Endothelial cell (in vitro differentiated cells): ENCODE data around the gene SEPTIN10. TPM values are rescaled to one million over a fixed set of nuclear protein-coding genes. Genes with fewer than 3 reads are reported as not detected.

Experiments used
- DNase-seq: peaks from one replicate; pipeline ENCODE4 v3.0.0; 2021; ENCODE audit warnings: low spot score
- H3K27ac Mint-ChIP-seq: one replicate; pipeline ENCODE4 v1.8.0; 2021; ENCODE audit warnings: mixed read lengths, inconsistent platforms; ENCODE audit not compliant: unreplicated experiment
- H3K27me3 Mint-ChIP-seq: one replicate; pipeline ENCODE4 v1.8.0; 2021; ENCODE audit warnings: mild to moderate bottlenecking, moderate library complexity, mixed read lengths, inconsistent platforms; ENCODE audit not compliant: unreplicated experiment
- H3K36me3 Mint-ChIP-seq: one replicate; pipeline ENCODE4 v1.8.0; 2021; ENCODE audit warnings: mild to moderate bottlenecking, low read depth, mixed read lengths, inconsistent platforms; ENCODE audit not compliant: unreplicated experiment
- H3K4me1 Mint-ChIP-seq: one replicate; pipeline ENCODE4 v1.8.0; 2021; ENCODE audit warnings: mild to moderate bottlenecking, mixed read lengths, inconsistent platforms; ENCODE audit not compliant: unreplicated experiment
- H3K4me3 Mint-ChIP-seq: one replicate; pipeline ENCODE4 v1.8.0; 2021; ENCODE audit warnings: mild to moderate bottlenecking, mixed read lengths, inconsistent platforms; ENCODE audit not compliant: unreplicated experiment
- H3K9me3 Mint-ChIP-seq: one replicate; pipeline ENCODE4 v1.8.0; 2021; ENCODE audit warnings: mixed read lengths, inconsistent platforms; ENCODE audit not compliant: unreplicated experiment
- CTCF ChIP-seq: fragments of 200-600 bp; sonication (generic); IDR thresholded peaks from one replicate; pipeline ENCODE4 v1.5.0; 2021; ENCODE audit warnings: antibody characterized with exemption; ENCODE audit not compliant: unreplicated experiment
- total RNA-seq: library from RNA; stranded (reverse); fragmentation: NEBNext Ultra II Directional; extraction: Animal tissue kit (Norgen Biotek cat#: 25700); gene quantifications from one replicate; pipeline ENCODE4 v1.2.1, GENCODE V29; 2021; ENCODE audit not compliant: unreplicated experiment

The SEPTIN10 gene
- total RNA-seq, 1 donor from 2014 or later = 69.8 TPM

- Mint-ChIP-seq H3K4me3 (no peak overlapping the region), H3K27me3 (no peaks in the 10 kb centered on the region), H3K4me1 (peaks cover 5% of the 10 kb centered on the region), H3K9me3 (no peaks in the 10 kb centered on the region), H3K36me3 (no peaks in the 10 kb centered on the region), H3K27ac (no peak overlapping the region)
- DNase-seq = no peak
- no peak for TF ChIP-seq CTCF
Observed at GRCh38 chr2:109633284-109633961, 19.7 kb upstream of the SEPTIN10 start.

- no peak for DNase-seq
- no peaks in the 10 kb centered on the region for H3K36me3 Mint-ChIP-seq
- H3K4me3 Mint-ChIP-seq = no peak overlapping the region
- no peaks in the 10 kb centered on the region for H3K9me3 Mint-ChIP-seq
- peaks cover 2% of the 10 kb centered on the region for H3K27me3 Mint-ChIP-seq
- H3K27ac Mint-ChIP-seq = no peak overlapping the region
- no peaks in the 10 kb centered on the region for H3K4me1 Mint-ChIP-seq
- no peak for TF ChIP-seq CTCF
Observed at GRCh38 chr2:109632158-109632789, 18.5 kb upstream of the SEPTIN10 start.

GRCh38 chr2:109631741-109632140, 18.0 kb upstream of the SEPTIN10 start:
- Mint-ChIP-seq H3K36me3 (no peaks in the 10 kb centered on the region), H3K4me3 (no peak overlapping the region), H3K27me3 (peaks cover 3% of the 10 kb centered on the region), H3K4me1 (no peaks in the 10 kb centered on the region), H3K9me3 (no peaks in the 10 kb centered on the region), H3K27ac (no peak overlapping the region)
- DNase-seq = no peak
- TF ChIP-seq CTCF = no peak

DNA sequence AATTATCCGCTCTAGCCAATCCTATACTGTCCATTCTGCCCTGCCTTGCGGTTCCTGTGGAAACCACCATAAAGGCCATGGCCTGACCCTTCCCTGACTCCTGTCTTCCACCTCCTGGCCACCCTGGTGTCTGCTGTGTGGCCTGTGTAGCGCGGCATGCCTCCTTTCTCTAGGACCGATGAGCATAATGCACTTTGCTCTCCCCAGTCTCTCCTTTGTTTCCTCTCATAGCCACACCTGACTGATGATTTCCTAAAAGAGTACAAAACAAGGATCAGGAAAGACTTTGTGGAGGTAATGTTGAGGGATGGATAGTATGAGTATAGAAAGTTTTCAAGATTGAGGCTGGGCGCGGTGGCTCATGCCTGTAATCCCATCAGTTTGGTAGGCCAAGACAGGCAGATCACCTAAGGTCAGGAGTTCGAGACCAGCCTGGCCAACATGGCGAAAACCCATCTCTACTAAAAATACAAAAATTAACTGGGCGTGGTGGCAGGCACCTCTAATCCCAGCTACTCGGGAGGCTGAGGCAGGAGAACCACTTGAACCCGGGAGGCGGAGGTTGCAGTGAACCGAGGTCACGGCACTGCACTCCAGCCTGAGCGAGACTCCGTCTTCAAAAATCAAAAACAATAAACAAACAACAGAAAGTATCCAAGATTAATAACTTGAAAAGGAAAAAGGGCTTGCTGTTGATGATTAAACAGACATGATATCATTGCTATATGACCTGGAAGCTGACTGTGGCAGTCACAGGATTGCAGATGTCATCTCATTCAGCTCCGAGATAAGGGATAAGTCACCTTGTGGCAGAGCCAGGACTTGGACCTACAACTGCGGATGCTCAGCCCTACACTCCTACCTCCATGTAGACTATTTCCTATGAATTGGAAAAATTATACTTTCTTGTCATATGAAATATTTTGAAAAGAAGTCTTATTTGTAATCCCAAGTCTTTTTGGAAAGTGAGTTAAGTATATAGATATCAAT, 17.0 kb upstream of the SEPTIN10 start:
- no peak for DNase-seq
- H3K9me3 Mint-ChIP-seq = no peaks in the 10 kb centered on the region
- H3K36me3 Mint-ChIP-seq = no peaks in the 10 kb centered on the region
- no peaks in the 10 kb centered on the region for H3K4me1 Mint-ChIP-seq
- H3K27me3 Mint-ChIP-seq = peaks cover 5% of the 10 kb centered on the region
- H3K27ac Mint-ChIP-seq = no peak overlapping the region
- no peak overlapping the region for H3K4me3 Mint-ChIP-seq
- TF ChIP-seq CTCF = no peak
